Urothelium cell line (cell line): ENCODE results near the gene IL21R.
"Not testable (repeated sequence)": the region's sequence is repeated elsewhere in the genome, so short reads cannot be mapped to it uniquely, and the experiment has no call there.

Experiments used
- DNase-seq: peaks from one replicate; pipeline ENCODE4 v3.0.0; 2011; ENCODE audit warnings: low spot score, mixed read lengths
- FAIRE-seq: peaks from 2 replicates; lab custom pipeline; 2011; peaks lifted over from hg19 to GRCh38; lab: Jason Lieb, UNC

IL21R gene

GRCh38 chr16:27425961-27426360 lies 24.0 kb downstream of the IL21R start:
- FAIRE-seq (no peak), DNase-seq (no peak)

- FAIRE-seq (peak; percentile 75), DNase-seq (peak; percentile 75)
These were observed 24.7 kb downstream of the IL21R start for GRCh38 chr16:27426423-27427408.

- no peak for DNase-seq
- FAIRE-seq = no peak
These were observed 25.6 kb downstream of the IL21R start for GRCh38 chr16:27427538-27427937.

GRCh38 chr16:27428026-27428785 lies 26.2 kb downstream of the IL21R start:
- FAIRE-seq = no peak
- no peak for DNase-seq

GRCh38 chr16:27429330-27429871 lies 27.4 kb downstream of the IL21R start:
- DNase-seq (no peak), FAIRE-seq (no peak)

GRCh38 chr16:27429981-27430441 lies 28.0 kb downstream of the IL21R start:
- DNase-seq = no peak
- FAIRE-seq = no peak

- FAIRE-seq (no peak), DNase-seq (no peak)
These were observed 28.5 kb downstream of the IL21R start for GRCh38 chr16:27430512-27430911.

- no peak for FAIRE-seq
- DNase-seq = no peak
These were observed 29.0 kb downstream of the IL21R start for GRCh38 chr16:27430923-27431484.

GRCh38 chr16:27431773-27432532 lies 30.0 kb downstream of the IL21R start:
- DNase-seq (no peak), FAIRE-seq (peak; percentile 79)

GRCh38 chr16:27432558-27432957 lies 30.6 kb downstream of the IL21R start:
- DNase-seq = peak; percentile 52
- FAIRE-seq = peak; percentile 46

GRCh38 chr16:27433191-27433590 lies 31.2 kb downstream of the IL21R start:
- not testable (repeated sequence) for DNase-seq

GRCh38 chr16:27433636-27434035 lies 31.7 kb downstream of the IL21R start:
- no peak for FAIRE-seq
- DNase-seq = no peak

More at GRCh38 chr16:27433191-27433590, 31.2 kb downstream of the IL21R start:
- not testable (repeated sequence) for FAIRE-seq

- DNase-seq (no peak), FAIRE-seq (no peak)
These were observed 32.4 kb downstream of the IL21R start for GRCh38 chr16:27434141-27435051.

GRCh38 chr16:27435146-27435545 lies 33.2 kb downstream of the IL21R start:
- not testable (repeated sequence) for DNase-seq, FAIRE-seq

- no peak for FAIRE-seq
- no peak for DNase-seq
These were observed 34.1 kb downstream of the IL21R start for GRCh38 chr16:27436065-27436464.

- DNase-seq (no peak), FAIRE-seq (no peak)
These were observed 35.1 kb downstream of the IL21R start for GRCh38 chr16:27436921-27437650.

GRCh38 chr16:27437946-27438345 lies 36.0 kb downstream of the IL21R start:
- FAIRE-seq (no peak), DNase-seq (no peak)

GRCh38 chr16:27439271-27440018 lies 37.5 kb downstream of the IL21R start:
- FAIRE-seq = peak; percentile 85
- no peak for DNase-seq
